ENCODE results near the gene ADGRG3.

DNA sequence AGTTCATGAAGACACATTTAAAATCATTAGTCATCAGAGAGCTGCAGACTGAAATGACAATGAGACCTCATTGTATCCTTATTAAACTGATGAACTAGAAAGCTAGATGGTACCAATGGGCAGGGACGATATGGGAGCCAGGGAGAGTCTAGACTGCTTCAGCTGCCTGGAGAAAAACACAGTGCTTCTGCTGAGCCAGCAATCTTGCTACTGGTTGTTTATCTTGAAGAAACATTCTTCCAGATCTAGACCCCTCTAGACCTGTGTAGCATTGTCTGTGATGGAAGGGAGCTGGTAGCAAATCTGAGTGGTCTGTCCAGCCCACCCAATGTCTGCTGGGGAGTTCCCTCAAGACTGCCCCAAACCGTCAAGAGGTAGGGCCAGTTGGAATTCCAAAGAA is 24.5 kb downstream of the ADGRG3 start:
- TF ChIP-seq SP1 (IDR thresholded peaks at IDR 0.05) (no peak), ZNF384 (IDR thresholded peaks at IDR 0.05) (no peak)
